ENCODE measurements around the gene FSTL5.

The FSTL5 gene

DNA sequence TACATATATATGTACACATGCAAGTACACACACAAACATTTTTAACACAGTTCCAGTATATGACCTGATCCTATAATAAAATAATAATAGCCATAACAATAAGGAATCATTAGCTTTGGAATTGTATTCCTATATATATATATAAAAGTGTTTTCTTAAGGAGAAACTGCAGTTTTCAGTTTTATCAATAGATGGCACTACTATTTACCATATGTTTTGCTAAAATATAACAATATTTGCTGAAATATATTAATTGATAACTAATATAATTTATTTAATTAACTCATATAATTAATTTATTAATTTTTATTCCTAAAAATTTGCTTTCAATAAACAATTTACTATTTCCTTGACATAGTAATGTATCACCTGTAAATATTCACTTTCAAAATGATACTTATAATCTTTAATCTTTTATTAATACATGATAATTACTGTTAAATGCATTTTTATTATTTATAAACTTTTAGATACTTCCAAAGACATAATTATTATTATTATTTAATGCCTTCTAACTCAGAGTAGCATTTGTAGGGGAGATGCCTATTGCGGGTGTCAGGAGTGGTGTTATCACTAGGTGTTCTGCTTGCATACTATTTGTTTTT is 599.5 kb downstream of the FSTL5 start:
- no peak for DNase-seq

DNA sequence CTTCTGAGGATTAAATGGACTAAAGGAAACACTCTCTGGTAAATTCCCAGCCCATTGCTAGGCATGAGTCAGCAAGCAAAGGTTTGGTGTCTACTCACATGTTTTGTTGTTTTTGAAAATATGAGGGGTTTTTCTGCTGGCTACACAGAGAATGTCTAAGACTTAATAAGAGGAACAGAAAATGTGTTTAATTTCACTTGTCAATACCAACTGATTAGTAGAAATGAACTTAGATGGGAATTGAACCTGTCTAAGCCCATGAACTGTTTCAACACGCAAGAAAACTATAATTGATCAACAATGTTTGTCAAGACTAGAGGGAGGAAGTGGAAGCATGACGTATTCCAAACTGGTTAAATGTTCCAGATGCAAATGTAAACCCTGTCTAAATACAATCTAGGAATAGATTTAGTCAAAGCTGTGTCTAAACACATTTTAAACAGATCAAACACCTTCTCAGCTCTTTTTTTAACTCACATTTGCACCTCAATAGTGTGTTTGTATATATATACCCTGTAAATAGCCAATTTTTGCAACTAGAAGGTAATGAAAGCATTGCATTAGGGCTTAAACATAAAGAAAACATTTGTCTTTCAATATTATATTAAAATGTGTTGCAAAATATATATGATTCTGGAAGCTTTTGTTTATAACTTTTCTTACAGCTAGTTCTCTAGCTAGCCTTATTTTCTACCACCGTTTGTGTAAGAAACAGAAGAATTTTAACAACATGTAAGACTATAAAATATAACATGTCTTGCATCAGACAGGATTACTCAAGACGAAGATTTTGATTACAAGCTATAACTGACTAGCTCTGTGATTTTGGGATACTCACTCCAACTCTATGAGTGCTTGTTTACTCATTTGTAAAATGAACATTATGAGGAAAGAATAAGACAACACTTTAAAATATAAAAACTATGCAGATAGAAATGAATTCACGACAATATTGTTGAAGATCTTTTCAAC is 607.8 kb downstream of the FSTL5 start:
- no peak for DNase-seq

DNA sequence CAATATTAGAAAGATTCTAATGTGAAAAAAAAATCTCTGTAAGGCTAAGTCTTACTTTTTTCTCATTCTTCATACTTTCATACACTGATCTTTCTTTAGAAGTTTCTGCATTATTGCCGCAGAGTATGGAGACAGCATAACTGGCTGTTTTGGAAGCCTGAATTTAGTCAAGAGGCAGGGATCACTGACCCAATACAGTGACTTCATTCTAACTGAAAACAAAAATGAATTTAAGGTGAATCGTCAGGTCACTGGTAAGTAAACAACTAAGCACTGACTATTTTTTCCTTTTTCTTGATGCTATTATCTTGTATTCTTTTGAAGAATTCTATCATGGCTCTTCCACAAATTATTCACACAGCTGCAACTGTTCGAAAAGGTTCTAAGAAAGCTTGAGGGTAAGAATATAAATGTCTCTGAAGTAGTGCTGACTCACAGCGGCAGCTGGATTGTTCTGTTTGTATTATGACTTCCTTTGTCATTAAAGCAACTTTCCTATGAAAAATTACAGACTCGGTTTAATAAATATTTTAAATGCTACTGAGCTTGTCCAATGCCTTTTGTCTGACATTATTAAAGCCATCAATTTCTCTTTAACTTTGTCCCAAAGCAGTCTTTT is 609.3 kb downstream of the FSTL5 start:
- DNase-seq = no peak

DNA sequence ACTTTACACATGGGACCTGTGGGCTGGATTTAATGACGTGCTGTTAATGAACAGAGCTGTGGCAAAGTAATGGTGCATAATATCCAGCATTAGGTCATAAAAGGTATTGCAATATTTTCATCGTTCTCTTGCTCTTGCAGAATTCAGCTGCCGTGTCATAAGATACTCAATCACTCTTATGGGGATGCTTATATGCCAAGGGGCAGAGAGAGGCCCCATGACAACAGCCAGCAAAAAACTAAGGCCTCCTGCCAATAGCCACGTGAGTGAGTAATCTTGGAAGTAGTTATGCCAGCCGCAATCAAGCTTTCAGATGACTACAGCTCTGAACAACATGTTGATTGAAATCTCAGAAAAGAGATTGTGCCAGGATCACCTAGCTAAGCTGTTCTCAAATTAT is 616.9 kb downstream of the FSTL5 start:
- DNase-seq = no peak

DNA sequence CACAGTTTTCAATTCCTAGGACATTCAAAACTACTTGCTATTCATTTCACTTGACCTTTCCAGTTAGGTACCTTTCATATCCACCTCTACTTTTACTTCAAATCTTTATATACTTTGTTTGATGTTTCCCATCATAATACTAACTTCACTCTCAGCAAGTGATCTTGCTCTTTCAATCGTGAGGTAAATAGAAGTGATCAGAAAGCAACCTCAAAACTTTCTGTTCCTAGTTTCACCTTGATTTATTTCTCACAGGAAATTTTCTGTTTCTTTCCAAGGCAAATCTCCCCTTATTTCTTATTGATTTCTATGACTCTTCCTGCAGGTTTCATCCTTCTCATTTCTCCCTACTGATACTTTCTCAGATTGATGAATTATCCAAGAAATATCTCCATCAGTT is 623.5 kb downstream of the FSTL5 start:
- DNase-seq = no peak

DNA sequence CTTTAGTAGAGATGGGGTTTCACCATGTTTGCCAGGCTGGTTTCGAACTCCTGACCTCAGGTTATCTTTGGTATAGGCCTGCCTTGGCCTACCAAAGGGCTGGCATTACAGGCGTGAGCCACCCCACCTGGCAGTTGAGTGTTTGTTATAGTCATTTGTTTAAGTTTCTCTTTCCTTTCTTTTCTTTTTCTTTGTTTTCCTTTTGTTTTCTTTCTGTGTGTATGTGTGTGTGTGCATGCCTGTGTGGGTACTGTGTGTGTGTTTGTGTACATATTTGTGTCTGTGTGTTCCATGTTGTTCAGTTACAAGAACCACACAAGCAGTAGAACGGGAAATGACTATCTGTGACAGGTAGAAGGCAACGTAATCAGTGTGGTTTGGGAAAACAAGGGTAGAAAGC is 624.9 kb downstream of the FSTL5 start:
- DNase-seq = no peak

DNA sequence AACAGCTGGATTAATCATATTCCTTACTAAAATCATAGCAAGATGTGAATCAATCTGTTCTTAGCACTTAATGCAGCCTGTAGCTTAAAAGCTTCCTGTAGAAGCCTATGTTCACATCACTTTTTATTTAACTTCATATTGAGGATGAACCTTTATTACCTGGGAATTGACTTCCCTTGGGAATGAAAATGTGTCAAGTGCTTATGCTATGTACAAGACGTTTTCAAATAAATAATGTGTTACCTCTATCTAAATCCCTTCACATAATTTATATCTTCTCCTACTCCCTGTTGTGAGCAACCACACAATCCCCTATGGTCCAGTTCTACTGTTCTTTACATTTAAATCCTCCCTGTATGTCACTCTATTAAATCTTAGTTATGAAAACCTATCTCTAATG is 633.1 kb downstream of the FSTL5 start:
- DNase-seq = no peak

DNA sequence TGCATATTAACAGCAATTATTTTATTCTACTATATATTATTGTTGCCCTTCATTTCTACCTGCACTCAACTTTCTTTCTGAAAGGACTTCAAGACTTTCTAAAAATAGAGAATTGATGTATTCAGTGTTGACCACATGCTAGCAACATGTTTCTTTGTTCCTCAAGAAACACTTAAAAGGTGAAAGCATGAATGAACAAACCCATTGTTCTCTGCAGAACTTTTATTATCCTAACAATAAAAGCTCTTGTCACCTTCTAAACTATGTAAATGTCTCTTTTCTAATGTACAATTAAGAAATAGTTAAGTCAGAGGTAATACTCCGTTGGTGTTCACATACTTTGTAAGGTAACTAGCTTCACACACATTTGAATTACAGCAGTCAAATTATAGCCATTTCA is 638.7 kb downstream of the FSTL5 start:
- no peak for DNase-seq

DNA sequence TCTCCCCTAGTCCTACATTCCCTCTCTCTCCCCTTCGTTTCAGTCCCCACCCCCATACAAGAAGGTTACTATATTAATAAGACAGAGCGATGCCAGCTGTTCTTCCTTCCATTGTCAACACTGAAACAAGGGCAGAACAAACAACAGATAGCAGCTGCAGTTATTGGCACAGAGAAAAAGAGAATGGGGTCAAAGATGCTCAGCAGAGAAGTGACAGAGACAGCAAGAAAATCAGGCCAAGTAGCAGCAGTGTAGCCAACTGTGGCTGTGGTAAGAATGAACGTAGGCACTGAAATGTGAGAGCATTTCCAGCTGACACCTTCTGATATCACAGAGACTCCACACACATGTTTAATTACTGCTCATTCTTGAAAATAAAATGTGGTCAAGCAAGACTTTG is 641.8 kb downstream of the FSTL5 start:
- DNase-seq = no peak

DNA sequence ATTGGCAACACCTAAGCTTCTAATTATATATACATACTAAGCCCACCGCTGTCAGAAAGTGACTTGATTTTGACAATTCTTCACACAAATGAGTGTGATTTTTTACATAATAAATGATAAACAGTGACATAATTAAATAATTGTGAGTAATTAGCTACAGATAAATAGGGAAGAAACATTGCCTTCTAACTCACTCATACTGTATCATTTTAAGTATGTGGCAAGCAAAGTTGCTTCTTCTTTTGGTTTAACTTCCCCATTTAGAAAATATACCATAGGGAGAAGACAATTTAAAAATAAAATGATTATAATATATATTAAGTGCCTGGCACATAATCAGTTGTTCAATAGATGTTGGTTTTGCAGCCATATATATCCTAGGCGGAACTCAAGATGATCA is 644.2 kb downstream of the FSTL5 start:
- no peak for DNase-seq

DNA sequence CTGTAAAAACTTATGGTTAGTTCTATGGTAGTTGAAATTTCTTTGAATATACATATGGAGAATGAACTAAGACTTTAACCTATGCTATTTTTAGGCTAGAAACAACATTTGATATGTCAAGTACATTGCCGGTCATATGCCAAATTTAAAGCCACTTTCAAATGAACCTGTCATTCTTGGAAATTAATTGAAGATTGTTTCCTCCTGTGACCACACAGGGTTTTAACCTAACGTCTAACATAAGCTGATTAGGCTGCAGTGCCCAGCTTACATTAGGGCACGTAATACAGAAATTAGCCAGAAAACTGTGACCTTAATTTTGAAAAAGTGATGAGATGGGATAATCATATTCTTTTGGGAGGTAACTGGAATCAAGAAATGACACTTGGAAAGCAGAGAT is 645.9 kb downstream of the FSTL5 start:
- no peak for DNase-seq

DNA sequence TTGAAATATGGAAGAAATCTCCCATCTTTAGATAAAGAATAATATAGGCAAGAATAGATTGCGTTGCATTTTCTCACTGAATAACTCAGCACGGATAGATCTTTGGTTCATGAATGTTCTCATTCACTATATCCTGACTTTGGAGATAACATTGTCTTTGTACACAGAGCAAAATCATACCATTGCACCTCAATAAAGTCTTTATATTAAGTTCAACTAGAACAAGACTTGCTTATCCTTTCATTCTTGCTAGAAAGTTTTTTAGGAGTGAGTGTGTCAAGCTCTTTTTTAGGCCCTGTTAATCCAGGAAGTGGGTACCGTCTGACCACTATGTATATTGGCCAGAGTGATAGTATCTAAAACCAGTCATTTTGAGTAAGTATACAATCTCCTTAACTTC is 658.7 kb downstream of the FSTL5 start:
- DNase-seq = no peak

DNA sequence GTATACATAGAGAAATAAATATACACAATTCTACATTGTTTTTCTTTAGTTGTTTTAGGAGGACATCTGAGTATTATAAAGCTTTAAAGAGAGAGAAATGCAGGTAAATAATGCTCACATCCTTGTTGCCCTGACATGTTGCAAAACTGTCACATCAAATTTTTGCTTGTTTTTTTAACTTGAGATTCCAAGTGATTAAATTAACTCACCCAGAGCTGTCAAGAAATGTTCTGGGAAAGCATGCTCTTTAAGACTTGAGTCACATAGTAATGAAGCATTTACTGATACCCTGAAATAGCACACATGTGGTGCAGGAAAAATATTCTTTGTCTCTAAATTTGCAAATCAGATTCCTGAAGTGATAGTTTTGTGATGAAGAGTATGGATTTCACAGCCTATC is 665.6 kb downstream of the FSTL5 start:
- DNase-seq = no peak

DNA sequence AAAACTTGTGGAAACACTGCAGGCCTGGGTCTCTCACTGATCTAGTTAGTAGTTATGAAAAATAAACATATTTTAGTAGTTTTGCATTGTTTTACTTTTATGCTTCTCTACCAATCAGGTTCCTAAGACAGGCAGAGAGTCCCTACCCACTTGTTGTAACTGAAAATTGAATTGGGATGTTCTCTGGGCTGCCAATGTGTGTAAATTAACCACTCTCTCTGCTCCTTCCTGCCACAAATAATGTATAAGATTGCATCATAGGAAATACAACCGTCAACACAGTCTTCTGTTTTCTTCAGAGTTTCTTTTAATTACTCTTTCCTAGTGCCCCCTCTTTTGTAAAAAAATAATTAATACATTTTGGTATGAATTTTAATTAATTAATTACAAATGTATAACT is 677.3 kb downstream of the FSTL5 start:
- no peak for DNase-seq

DNA sequence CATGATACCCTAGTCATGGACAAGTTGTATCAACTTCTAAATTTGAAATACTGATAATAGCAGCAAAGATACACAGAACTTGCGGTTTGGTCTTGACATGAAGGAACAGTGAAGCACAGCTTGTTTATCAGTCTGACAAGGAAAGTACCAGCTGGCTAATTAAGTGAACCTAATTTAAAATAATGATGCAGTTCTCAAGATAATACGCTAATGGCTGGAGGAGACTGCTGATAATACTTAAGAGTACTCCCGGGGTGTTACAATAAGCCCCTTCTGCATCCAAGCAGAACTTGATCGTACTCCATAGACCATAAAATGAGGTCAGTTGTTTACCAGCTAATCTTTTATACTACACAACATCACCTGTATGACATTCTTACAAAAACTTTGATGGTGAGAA is 697.5 kb downstream of the FSTL5 start:
- no peak for DNase-seq

DNA sequence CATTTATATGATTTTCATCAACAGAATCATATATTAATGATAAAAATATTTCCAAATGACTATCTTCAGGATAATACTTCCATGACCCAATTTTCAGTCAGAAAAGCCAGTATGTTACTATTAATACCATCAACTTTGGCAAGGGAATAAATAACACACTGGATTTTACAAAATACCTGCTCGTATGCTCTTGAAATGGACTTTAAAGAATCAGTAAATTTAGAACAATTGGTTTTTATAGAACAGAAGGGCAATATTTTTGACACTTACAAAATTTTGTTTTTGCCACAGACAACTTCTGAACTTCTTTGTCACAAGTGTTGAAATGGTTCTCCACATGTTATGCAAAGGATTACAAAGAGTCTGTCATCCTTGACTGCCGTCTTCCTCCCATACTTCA is 700.4 kb downstream of the FSTL5 start:
- no peak for DNase-seq

DNA sequence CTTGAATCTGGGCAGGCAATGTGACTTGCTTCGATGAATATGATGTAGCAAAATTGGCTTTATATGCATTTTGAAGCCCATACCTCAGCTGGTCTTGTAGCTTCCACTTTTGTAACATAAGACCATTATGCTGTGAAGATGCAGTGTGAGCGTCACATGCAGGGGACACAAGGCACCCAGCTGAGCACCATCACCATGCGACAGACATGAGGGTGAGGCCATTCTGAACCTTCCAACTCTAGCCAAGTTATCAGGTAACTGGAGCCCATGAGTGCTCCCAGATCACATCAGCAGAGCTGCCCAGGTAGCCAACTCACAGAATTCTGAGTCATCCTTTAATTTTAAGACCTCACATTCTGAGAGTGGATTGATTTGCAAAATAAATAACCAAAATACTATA is 705.9 kb downstream of the FSTL5 start:
- DNase-seq = no peak

DNA sequence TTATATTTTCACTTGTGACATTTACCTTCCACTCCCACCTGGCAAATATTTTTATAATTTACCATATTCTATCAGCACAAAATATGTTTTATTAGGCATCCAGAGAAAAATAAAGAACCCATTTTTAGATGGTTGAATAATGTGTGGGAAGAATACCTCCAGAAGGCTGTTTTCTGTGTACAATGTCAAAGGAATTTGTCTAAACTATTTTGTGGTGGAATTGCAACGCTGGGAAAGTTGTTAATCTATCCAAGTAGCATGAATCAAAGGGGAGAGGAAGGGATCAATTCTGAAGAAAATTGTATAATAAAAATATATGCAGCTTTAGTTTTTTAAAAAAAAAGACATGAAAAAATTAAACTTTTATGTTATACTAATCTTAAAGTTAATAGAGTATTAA is 706.5 kb downstream of the FSTL5 start:
- DNase-seq = no peak

DNA sequence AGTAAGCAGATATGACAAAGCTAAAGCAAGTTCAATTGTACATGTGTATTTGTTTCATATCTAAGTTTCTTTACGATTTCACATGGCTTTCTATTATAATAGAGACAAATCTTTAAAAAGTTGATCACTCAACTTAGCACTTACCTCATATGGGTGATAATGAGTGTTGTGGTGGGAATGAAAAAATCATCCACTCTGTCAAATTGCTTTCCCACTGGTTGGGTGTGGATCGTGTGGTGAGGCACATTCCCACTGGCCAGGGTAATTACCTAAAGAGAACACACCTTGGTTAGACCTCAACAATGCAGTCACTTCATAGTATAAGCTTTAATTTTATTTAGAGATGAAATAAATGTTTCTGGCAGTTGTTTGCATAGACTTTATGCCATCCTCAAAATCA is 708.9 kb downstream of the FSTL5 start:
- DNase-seq = no peak

DNA sequence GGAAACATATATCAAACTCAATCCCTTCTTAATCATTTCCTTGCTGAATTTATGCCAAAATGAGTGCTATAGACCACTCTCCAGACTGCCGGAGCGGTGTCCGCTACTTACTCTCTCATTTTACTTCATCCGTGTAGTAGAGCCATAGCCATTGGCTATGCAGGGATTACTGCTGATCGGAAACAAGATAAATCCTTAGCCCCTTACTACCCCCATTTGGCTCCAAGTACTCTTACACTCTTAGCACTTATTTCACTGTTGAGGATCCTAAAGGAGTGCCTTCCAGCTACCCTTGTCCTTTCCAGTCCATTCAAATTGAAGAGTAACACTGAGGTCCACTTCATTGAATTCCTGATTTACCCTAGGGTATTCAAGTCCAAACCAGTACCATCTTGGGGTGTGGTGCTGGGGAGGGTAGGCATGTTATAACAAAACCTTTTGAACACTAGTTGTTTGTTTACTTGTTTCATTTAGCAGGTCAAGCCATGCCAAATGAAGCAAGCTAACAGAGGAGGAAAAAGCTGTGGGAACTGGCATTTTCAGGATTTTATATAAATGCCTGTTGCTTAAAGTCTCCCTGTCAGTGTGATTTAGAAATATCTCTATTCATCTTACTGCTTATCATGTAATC is 715.1 kb downstream of the FSTL5 start:
- DNase-seq = no peak

DNA sequence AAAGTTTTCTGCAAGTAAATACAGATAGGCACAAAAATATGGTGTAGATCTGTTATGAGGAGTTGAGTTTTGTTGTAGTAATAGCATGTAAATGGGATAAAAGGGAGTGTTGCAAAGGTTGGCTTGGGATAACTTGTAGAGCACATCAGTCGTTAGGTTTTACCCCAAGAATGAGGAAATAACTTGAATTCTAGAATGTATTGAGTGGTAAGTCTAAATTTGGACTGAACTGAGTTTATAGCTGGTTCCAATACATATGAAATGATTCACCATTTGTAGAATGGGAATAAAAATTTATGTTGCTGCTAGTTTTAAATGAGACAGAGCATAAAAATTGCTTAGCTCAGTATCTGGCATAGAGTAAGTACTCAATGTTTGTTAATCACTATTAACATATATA is 719.2 kb downstream of the FSTL5 start:
- no peak for DNase-seq

DNA sequence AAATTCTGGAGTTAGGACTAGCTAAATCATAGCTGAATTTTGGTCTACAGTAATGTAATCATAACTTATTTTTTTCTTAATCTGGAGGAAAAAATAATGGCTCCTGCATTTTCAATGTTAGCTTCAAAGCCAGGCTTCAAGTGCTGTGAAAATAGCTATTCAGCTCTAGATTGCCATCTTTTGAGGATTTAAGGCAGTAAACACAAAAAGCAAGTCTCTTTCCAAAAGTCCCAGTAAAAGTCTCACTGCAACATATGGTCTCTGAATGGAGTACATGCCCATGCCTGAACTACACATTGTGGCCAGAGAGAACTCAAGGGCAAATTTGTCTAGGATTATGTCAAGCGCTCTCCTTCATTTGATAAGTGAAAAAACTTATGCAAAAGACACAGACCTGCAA is 720.9 kb downstream of the FSTL5 start:
- DNase-seq = no peak

DNA sequence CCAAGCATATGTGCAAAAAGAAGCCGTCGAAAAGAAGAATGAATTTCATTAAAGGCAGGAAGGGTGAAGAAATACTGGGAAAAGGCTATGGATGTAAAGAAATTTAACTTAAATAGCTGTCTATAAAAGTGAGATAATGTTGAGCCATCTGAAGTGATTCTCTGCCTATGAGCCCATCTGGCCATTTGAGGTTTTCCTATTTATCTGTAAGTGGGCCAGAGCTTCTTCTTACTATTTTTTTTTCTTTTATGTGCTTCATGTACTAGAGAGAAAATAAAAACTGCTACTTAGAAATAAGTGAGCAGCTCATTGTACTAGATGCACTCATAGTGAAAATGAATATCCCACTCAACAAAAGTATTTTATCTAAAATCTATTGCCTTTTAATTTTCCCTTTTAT is 725.7 kb downstream of the FSTL5 start:
- no peak for DNase-seq
